Natural killer cell (primary cell): Measurements from ENCODE around the gene PRPF40A. TPM values are rescaled to one million over a fixed set of nuclear protein-coding genes. Genes with fewer than 3 reads are reported as not detected.

ENCODE experiments used
- ATAC-seq, 3 donors: fragments of 150-1000 bp in 2 of 3; fragments of 200-7000 bp in 1 of 3; cut with Tn5 transposase; 1 replicate in 1 of 3; 2 replicates in 2 of 3; pipeline ENCODE4 v1.10.0; 2021; ENCODE audit warnings: mild to moderate bottlenecking in 2 of 3, moderate library complexity in 2 of 3
- DNase-seq, 2 donors: peaks; one replicate each; pipeline versions ENCODE4 v3.0.0 to v3.0.0-alpha.2; 2013 to 2021; ENCODE audit warnings: mixed read lengths in 1 of 2
- H3K27ac ChIP-seq: one replicate; pipeline ENCODE4 v1.5.1; 2013; ENCODE audit warnings: mild to moderate bottlenecking, low read length
- H3K27me3 ChIP-seq: one replicate; pipeline ENCODE4 v1.6.1; 2013; ENCODE audit warnings: low read length; ENCODE audit not compliant: control insufficient read depth, insufficient read depth
- H3K36me3 ChIP-seq: one replicate; pipeline ENCODE4 v1.6.1; 2013; ENCODE audit warnings: low read length; ENCODE audit not compliant: control insufficient read depth, insufficient read depth
- H3K4me1 ChIP-seq: one replicate; pipeline ENCODE4 v1.6.1; 2013; ENCODE audit warnings: low read length; ENCODE audit not compliant: control insufficient read depth, insufficient read depth
- H3K4me3 ChIP-seq: one replicate; pipeline ENCODE4 v1.5.1; 2013; ENCODE audit warnings: low read length
- H3K9me3 ChIP-seq: one replicate; pipeline ENCODE4 v1.6.1; 2013; ENCODE audit warnings: low read length; ENCODE audit not compliant: control insufficient read depth, insufficient read depth
- H3K27ac Mint-ChIP-seq, 2 donors: one replicate each; pipeline ENCODE4 v1.8.0; 2022; ENCODE audit warnings: mild to moderate bottlenecking in 2 of 2, mixed read lengths in 2 of 2, moderate library complexity in 1 of 2
- H3K27me3 Mint-ChIP-seq, 2 donors: one replicate each; pipeline ENCODE4 v1.8.0; 2022; ENCODE audit warnings: low read depth in 2 of 2, mixed read lengths in 2 of 2
- H3K36me3 Mint-ChIP-seq: one replicate; pipeline ENCODE4 v1.8.0; 2022; ENCODE audit warnings: mixed read lengths
- H3K4me1 Mint-ChIP-seq, 2 donors: one replicate each; pipeline ENCODE4 v1.8.0; 2022; ENCODE audit warnings: mixed read lengths in 2 of 2
- H3K4me3 Mint-ChIP-seq: one replicate; pipeline ENCODE4 v1.8.0; 2022; ENCODE audit warnings: mild to moderate bottlenecking, moderate library complexity, mixed read lengths
- H3K9me3 Mint-ChIP-seq, 2 donors: one replicate each; pipeline ENCODE4 v1.8.0; 2022; ENCODE audit warnings: mixed read lengths in 2 of 2
- WGBS: methylation state at CpG from one replicate; pipeline ENCODE4 v1.1.7; 2013; ENCODE audit warnings: missing lambda C conversion rate; ENCODE audit not compliant: insufficient coverage; 5-methylcytosine and 5-hydroxymethylcytosine counted together
- intact Hi-C: fragments of 100-400 bp; cut with micrococcal nuclease; formaldehyde crosslinking; loops from one replicate; pipeline ENCODE4 v1.14.2; 2022
- total RNA-seq, 4 donors: library from RNA; stranded (reverse); fragments of 120-200 nt in 1 of 4; gene quantifications; one replicate each; pipeline versions ENCODE4 v1.2.3 to v1.2.4, GENCODE V29; 2013 to 2022
- TF ChIP-seq, protein P1 (sequence below): fragments of 200-600 bp; IDR thresholded peaks from one replicate; pipeline ENCODE4 v1.8.0; 2022; ENCODE audit warnings: antibody characterized with exemption

The PRPF40A gene
- total RNA-seq, 3 donors from 2014 or later (not counting 1 experiment from before 2014, with no cell fraction given): 120 to 137 (median 130) TPM

DNA sequence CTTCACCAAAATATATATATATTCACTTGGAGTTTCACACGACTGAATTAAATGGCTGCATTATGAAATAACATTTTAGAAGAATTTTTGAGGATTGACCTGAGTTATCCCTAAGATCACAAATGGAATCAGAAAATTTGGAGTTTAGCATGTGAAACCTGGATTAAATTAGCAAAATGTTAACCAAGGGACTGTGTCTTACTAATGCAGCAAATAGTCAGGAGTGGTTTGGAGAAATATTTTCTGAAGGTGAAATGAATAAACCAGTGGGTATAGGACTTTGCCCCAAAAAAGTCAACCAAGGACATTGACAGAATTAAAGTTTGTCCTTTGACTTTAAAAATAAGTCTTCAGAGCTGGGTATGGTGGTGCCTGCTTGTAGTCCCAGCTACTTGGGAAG is 111.2 kb downstream of the PRPF40A start:
- Mint-ChIP-seq H3K4me3 (no peak overlapping the region), H3K36me3 (no peaks in the 10 kb centered on the region), H3K27me3 (no peaks in the 10 kb centered on the region), H3K27ac (no peak overlapping the region), H3K4me1 (no peaks in the 10 kb centered on the region), H3K9me3 (no peaks in the 10 kb centered on the region)
- Histone ChIP-seq H3K27ac (no peak overlapping the region), H3K36me3 (no peaks in the 10 kb centered on the region), H3K27me3 (no peaks in the 10 kb centered on the region), H3K4me1 (no peaks in the 10 kb centered on the region), H3K4me3 (no peak overlapping the region), H3K9me3 (no peaks in the 10 kb centered on the region)
- WGBS: no CpG with 5 or more reads among the region's 1 CpG
- ATAC-seq (no peak), DNase-seq (no peak)
- intact Hi-C loops: no loop called here
- TF ChIP-seq, protein P1, sequence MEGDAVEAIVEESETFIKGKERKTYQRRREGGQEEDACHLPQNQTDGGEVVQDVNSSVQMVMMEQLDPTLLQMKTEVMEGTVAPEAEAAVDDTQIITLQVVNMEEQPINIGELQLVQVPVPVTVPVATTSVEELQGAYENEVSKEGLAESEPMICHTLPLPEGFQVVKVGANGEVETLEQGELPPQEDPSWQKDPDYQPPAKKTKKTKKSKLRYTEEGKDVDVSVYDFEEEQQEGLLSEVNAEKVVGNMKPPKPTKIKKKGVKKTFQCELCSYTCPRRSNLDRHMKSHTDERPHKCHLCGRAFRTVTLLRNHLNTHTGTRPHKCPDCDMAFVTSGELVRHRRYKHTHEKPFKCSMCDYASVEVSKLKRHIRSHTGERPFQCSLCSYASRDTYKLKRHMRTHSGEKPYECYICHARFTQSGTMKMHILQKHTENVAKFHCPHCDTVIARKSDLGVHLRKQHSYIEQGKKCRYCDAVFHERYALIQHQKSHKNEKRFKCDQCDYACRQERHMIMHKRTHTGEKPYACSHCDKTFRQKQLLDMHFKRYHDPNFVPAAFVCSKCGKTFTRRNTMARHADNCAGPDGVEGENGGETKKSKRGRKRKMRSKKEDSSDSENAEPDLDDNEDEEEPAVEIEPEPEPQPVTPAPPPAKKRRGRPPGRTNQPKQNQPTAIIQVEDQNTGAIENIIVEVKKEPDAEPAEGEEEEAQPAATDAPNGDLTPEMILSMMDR: no peak

- H3K4me3 ChIP-seq: no peak overlapping the region
- Mint-ChIP-seq H3K27ac (no peak overlapping the region), H3K27me3 (no peaks in the 10 kb centered on the region), H3K4me3 (no peak overlapping the region), H3K9me3 (no peaks in the 10 kb centered on the region), H3K4me1 (no peaks in the 10 kb centered on the region), H3K36me3 (no peaks in the 10 kb centered on the region)
- H3K9me3 ChIP-seq: no peaks in the 10 kb centered on the region
- no peaks in the 10 kb centered on the region for H3K36me3 ChIP-seq
- no peaks in the 10 kb centered on the region for H3K4me1 ChIP-seq
- ATAC-seq (no peak), DNase-seq (no peak)
- no peak overlapping the region for H3K27ac ChIP-seq
- no peaks in the 10 kb centered on the region for H3K27me3 ChIP-seq
- intact Hi-C loops: no loop called here
- WGBS: 97% methylated on average over 2 of the region's 3 CpGs
- TF ChIP-seq, protein P1: no peak
These were observed 114.1 kb downstream of the PRPF40A start for GRCh38 chr2:152603166-152603565.

GRCh38 chr2:152602750-152603149 is 114.5 kb downstream of the PRPF40A start:
- intact Hi-C loops: no loop called here
- Histone ChIP-seq H3K9me3 (no peaks in the 10 kb centered on the region), H3K27ac (no peak overlapping the region), H3K4me3 (no peak overlapping the region), H3K36me3 (no peaks in the 10 kb centered on the region), H3K4me1 (no peaks in the 10 kb centered on the region), H3K27me3 (no peaks in the 10 kb centered on the region)
- H3K9me3 Mint-ChIP-seq: no peaks in the 10 kb centered on the region
- TF ChIP-seq, protein P1: no peak
- no peaks in the 10 kb centered on the region for H3K36me3 Mint-ChIP-seq
- no peak for DNase-seq
- no peaks in the 10 kb centered on the region for H3K27me3 Mint-ChIP-seq
- no peak overlapping the region for H3K27ac Mint-ChIP-seq
- H3K4me1 Mint-ChIP-seq: no peaks in the 10 kb centered on the region
- 81% methylated on average over 7 of the region's 8 CpGs for WGBS
- no peak overlapping the region for H3K4me3 Mint-ChIP-seq
- ATAC-seq: no peak

Other genes with a start within 250 kb of the PRPF40A start
- 10 to 100 TPM in 2 of 3 donors, 1 to 10 TPM in 1; 10.0 to 15.0 (median 11.4) TPM for gene ARL6IP6, start 1.2 kb upstream of the PRPF40A start, total RNA-seq